ENCODE results near the gene MBNL2. TPM values are rescaled to one million over a fixed set of nuclear protein-coding genes. Genes with fewer than 3 reads are reported as not detected.
A peak's percentile ranks its signal among the peaks of the same experiment; 100 is the strongest.

MBNL2 gene
- total and polyA plus RNA-seq, 2 of the 4 experiments (the other 2 are of a cell fraction) = 26.9 to 103 TPM

- Histone ChIP-seq H3K56ac (ENCODE audit: extremely low read depth, insufficient read depth, low read length) (0 out of 2 replicates have a peak overlapping the region, but pooled peaks have one; percentile 5), H3K79me1 (ENCODE audit: low read depth in 1 of 2, low read length in 2 of 2) (peaks cover 17 to 71% of the 10 kb centered on the region in 2 experiments), H2AK9ac (replicated peaks; ENCODE audit: low read depth, low read length, poor library complexity) (no peak overlapping the region), H2BK20ac (ENCODE audit: low read depth, low read length) (no peak overlapping the region; the same call in 1 of the 2 replicates), H3K23ac (ENCODE audit: low read depth, low read length) (peak overlapping the region; percentile 1; the same call in 1 of the 2 replicates), H3K9me3 (ENCODE audit: control insufficient read depth, insufficient read depth, low read length) (no peaks in the 10 kb centered on the region), H3K9ac (ENCODE audit: low read depth, low read length) (no peak overlapping the region; the same call in 1 of the 2 replicates), H4K20me1 (ENCODE audit: insufficient read depth, low read length) (peaks cover 49% of the 10 kb centered on the region; the same call in 1 of the 2 replicates), H2AFZ (replicated peaks; ENCODE audit: low read length, poor library complexity) (no peak overlapping the region), H3K27me3 (ENCODE audit: control insufficient read depth, insufficient read depth, low read length) (no peaks in the 10 kb centered on the region), H2AK5ac (ENCODE audit: low read depth, low read length) (no peak overlapping the region), H3K9me1 (ENCODE audit: insufficient read depth, low read length) (peaks cover 26% of the 10 kb centered on the region), H3K4me1 (ENCODE audit: control insufficient read depth, insufficient read depth, low read length) (peaks cover 22% of the 10 kb centered on the region), H4K8ac (ENCODE audit: low read depth in 2 of 2, low read length in 2 of 2) (no peak overlapping the region; a peak in 1 of 4 replicates), H3K14ac (replicated peaks; ENCODE audit: low read depth, low read length) (0 out of 2 replicates have a peak overlapping the region, but pooled peaks have one; percentile 5), H3K4me3 (ENCODE audit: insufficient read depth, low read depth, low read length) (no peak overlapping the region), H3K4ac (ENCODE audit: low read depth, low read length) (no peak overlapping the region), H3K4me2 (ENCODE audit: low read depth, low read length) (peak overlapping the region; percentile 45; the same call in 1 of the 2 replicates), H3K18ac (ENCODE audit: low read depth, low read length) (peak overlapping the region; percentile 29; the same call in 1 of the 2 replicates), H2BK120ac (ENCODE audit: low read depth, low read length) (peak overlapping the region; percentile 17), H2BK5ac (ENCODE audit: low read depth, low read length, poor library complexity, severe bottlenecking) (peak overlapping the region; percentile 32), H2BK15ac (ENCODE audit: low read depth, low read length) (no peak overlapping the region), H4K5ac (ENCODE audit: low read depth, low read length) (no peak overlapping the region; the same call in 1 of the 2 replicates), H4K91ac (ENCODE audit: insufficient read depth, low read depth, low read length) (0 out of 2 replicates have a peak overlapping the region, but pooled peaks have one; percentile 8), H3K36me3 (ENCODE audit: control insufficient read depth, insufficient read depth, low read length) (peaks cover 4% of the 10 kb centered on the region), H3K27ac (ENCODE audit: insufficient read depth, low read length) (no peak overlapping the region)
- BruUV-seq (replicated peaks) = no TSS peak
- POLR2A ChIA-PET (ENCODE audit: unreplicated experiment) = no interaction called here
- WGBS, 2 experiments (ENCODE audit: extremely low coverage in 2 of 2, insufficient read length in 1 of 2) = no CpG with 5 or more reads among the region's 8 CpGs
- ATAC-seq (ENCODE audit: low read depth) = no peak
- in situ Hi-C loops (cut with MboI; ENCODE audit: low sequenced_read_pairs) = no loop called here
- DNase-seq = no peak
- intact Hi-C loops (cut with micrococcal nuclease) = no loop called here
- CTCF ChIA-PET = interaction anchor here (1.3 kb wide), 1 partner anchor 14 kb away, joined by 3 read pairs; no protein-coding TSS in a partner anchor
- dilution Hi-C loops (cut with HindIII; ENCODE audit: low sequenced_read_pairs, unreplicated experiment) = no loop called here
- no peak for TF ChIP-seq CTCF (conservative IDR thresholded peaks at IDR 0.05; ENCODE audit: low read depth, low read length)
- TF ChIP-seq RFX5 (IDR thresholded peaks at IDR 0.05; ENCODE audit: low read depth, low read length) = no peak
- TF ChIP-seq MXI1 (IDR thresholded peaks at IDR 0.05; ENCODE audit: borderline replicate concordance, low read depth, low read length) = no peak
- TF ChIP-seq RAD21 (IDR thresholded peaks at IDR 0.05; ENCODE audit: low read length) = no peak
- TF ChIP-seq CEBPB (IDR thresholded peaks at IDR 0.05; ENCODE audit: low read depth, low read length) = no peak
- no peak for TF ChIP-seq MAFK (IDR thresholded peaks at IDR 0.05; ENCODE audit: low read depth, low read length)
- TF ChIP-seq SMC3 (IDR thresholded peaks at IDR 0.05; ENCODE audit: low read depth, low read length) = no peak
- no peak for TF ChIP-seq POLR2A (IDR thresholded peaks at IDR 0.05; ENCODE audit: low read depth, low read length)
- no peak for TF ChIP-seq BHLHE40 (IDR thresholded peaks at IDR 0.05; ENCODE audit: low read depth, low read length)
- no peak for TF ChIP-seq RCOR1 (IDR thresholded peaks at IDR 0.05; ENCODE audit: insufficient replicate concordance, low read length)
- TF ChIP-seq NFE2L2 (IDR thresholded peaks at IDR 0.05; ENCODE audit: low read depth, low read length) = no peak
- TF ChIP-seq FOS (IDR thresholded peaks at IDR 0.05; ENCODE audit: low read depth, low read length) = no peak
- no peak for TF ChIP-seq MAZ (IDR thresholded peaks at IDR 0.05; ENCODE audit: borderline replicate concordance, low read depth, low read length)
- no peak for TF ChIP-seq CHD1 (IDR thresholded peaks at IDR 0.05; ENCODE audit: low read depth, low read length)
- TF ChIP-seq ELK1 (IDR thresholded peaks at IDR 0.05; ENCODE audit: borderline replicate concordance, low read depth, low read length) = no peak
Observed at GRCh38 chr13:97243915-97244781, 22.0 kb downstream of the MBNL2 start.

Data from IMR-90 (cell line).